Measurements from ENCODE around the gene AHRR.

- TF ChIP-seq FOXM1 (IDR thresholded peaks at IDR 0.05; ENCODE audit: borderline replicate concordance), result no peak
- no peak for TF ChIP-seq ELF4 (IDR thresholded peaks at IDR 0.05)
These were observed 37.9 kb downstream of the AHRR start for GRCh38 chr5:359301-359897.
